ENCODE measurements around the gene STIP1.
A peak's percentile ranks its signal among the peaks of the same experiment; 100 is the strongest.

Gene STIP1

GRCh38 chr11:64178951-64179639, 6.9 kb upstream of the STIP1 start:
- POLR2A ChIA-PET = no interaction called here
- H3K4me3 ChIP-seq (ENCODE audit: low read depth, low read length) = no peak overlapping the region
- no peak for TF ChIP-seq CTCF (IDR thresholded peaks at IDR 0.05; ENCODE audit: insufficient read depth, low read length, missing control alignments)
- CTCF ChIA-PET = interaction anchor here (0.8 to 3.0 kb wide), 2 partner anchors 26 to 178 kb away, joined by 3 to 15 read pairs; no protein-coding TSS in a partner anchor
- DNase-seq (ENCODE audit: low read depth, low spot score) = no peak

DNA sequence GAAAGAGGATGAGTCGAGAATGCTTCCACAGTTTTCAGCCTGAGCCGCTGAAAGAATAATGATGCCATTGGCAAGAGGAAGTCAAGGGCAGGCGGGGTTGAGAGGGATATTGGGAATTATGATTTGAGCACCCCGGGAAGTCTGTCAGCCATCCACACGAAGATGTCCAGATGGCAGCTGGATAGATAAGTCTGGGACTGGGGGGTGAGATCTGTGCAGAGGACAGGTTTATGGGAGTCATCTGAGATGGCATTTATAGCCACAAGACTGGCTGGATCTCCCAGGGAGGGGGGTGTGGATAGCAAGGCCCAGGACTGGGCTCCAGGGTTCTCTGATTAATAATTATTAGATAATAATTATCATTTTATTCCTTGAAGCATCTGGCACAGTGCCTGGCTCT, 5.1 kb upstream of the STIP1 start:
- CTCF ChIA-PET = interaction anchor here (0.8 to 6.0 kb wide), 7 partner anchors 15 to 343 kb away, joined by 3 to 31 read pairs (median 9); partner anchors contain the start of genes MACROD1 and PLCB3
- TF ChIP-seq CTCF (IDR thresholded peaks at IDR 0.05; ENCODE audit: insufficient read depth, low read length, missing control alignments) = no peak
- no peak for DNase-seq (ENCODE audit: low read depth, low spot score)
- POLR2A ChIA-PET = interaction anchor here (0.6 to 1.0 kb wide), 3 partner anchors 44 to 65 kb away, joined by 3 to 4 read pairs (median 3); no protein-coding TSS in a partner anchor
- H3K4me3 ChIP-seq (ENCODE audit: low read depth, low read length) = no peak overlapping the region

- ChIA-PET POLR2A (interaction anchor here (0.6 to 1.0 kb wide), 3 partner anchors 45 to 64 kb away, joined by 3 to 4 read pairs (median 3); no protein-coding TSS in a partner anchor), CTCF (interaction anchor here (0.8 to 6.0 kb wide), 7 partner anchors 16 to 344 kb away, joined by 3 to 31 read pairs (median 9); partner anchors contain the start of genes MACROD1 and PLCB3)
- DNase-seq (ENCODE audit: low read depth, low spot score) = peak; percentile 54
- TF ChIP-seq CTCF (IDR thresholded peaks at IDR 0.05; ENCODE audit: insufficient read depth, low read length, missing control alignments) = no peak
- peak overlapping the region; percentile 40 for H3K4me3 ChIP-seq (ENCODE audit: low read depth, low read length)
Observed at GRCh38 chr11:64181506-64182411, 4.2 kb upstream of the STIP1 start.

GRCh38 chr11:64183890-64184289, 2.1 kb upstream of the STIP1 start:
- POLR2A ChIA-PET = no interaction called here
- no peak overlapping the region for H3K4me3 ChIP-seq (ENCODE audit: low read depth, low read length)
- TF ChIP-seq CTCF (IDR thresholded peaks at IDR 0.05; ENCODE audit: insufficient read depth, low read length, missing control alignments) = no peak
- CTCF ChIA-PET = interaction anchor here (0.7 to 12.0 kb wide), 6 partner anchors 12 to 183 kb away, joined by 3 to 121 read pairs (median 18); partner anchors contain the start of gene FERMT3
- no peak for DNase-seq (ENCODE audit: low read depth, low spot score)

GRCh38 chr11:64185175-64185692, 737 bp upstream of the STIP1 start:
- ChIA-PET POLR2A (interaction anchor here (0.6 to 2.3 kb wide), 19 partner anchors 10 to 1344 kb away, joined by 3 to 10 read pairs (median 4); partner anchors contain the start of genes COX8A, DNAJC4, ESRRA and NUDT22), CTCF (interaction anchor here (0.6 to 12.0 kb wide), 13 partner anchors 9 to 418 kb away, joined by 3 to 121 read pairs (median 5); partner anchors contain the start of genes FERMT3 and PLCB3)
- peak; percentile 66 for TF ChIP-seq CTCF (IDR thresholded peaks at IDR 0.05; ENCODE audit: insufficient read depth, low read length, missing control alignments)
- peak overlapping the region; percentile 71 for H3K4me3 ChIP-seq (ENCODE audit: low read depth, low read length)
- no peak for DNase-seq (ENCODE audit: low read depth, low spot score)

All from AG04449 (cell line).